LNCAP (cell line): ENCODE data around the gene TMF1.

ENCODE experiments used
- CTCF ChIP-seq: fragments of 450-650 bp; IDR thresholded peaks from 2 replicates; pipeline ENCODE4 v1.5.1; 2017; ENCODE audit warnings: mild to moderate bottlenecking

Gene TMF1

GRCh38 chr3:68997887-68998286 is 54.2 kb downstream of the TMF1 start:
- TF ChIP-seq CTCF = no peak

- TF ChIP-seq CTCF = no peak
Observed at GRCh38 chr3:68996356-68996995, 55.7 kb downstream of the TMF1 start.

GRCh38 chr3:68988740-68989139 is 63.4 kb downstream of the TMF1 start:
- no peak for TF ChIP-seq CTCF

- TF ChIP-seq CTCF = no peak
Observed at GRCh38 chr3:68987322-68987721, 64.8 kb downstream of the TMF1 start.

GRCh38 chr3:68986496-68987208 is 65.5 kb downstream of the TMF1 start:
- TF ChIP-seq CTCF = no peak

- no peak for TF ChIP-seq CTCF
Observed at GRCh38 chr3:68985146-68985790, 66.9 kb downstream of the TMF1 start.

GRCh38 chr3:68984011-68984530 is 68.1 kb downstream of the TMF1 start:
- TF ChIP-seq CTCF = no peak
